ENCODE results near the gene ELFN1. TPM values are rescaled to one million over a fixed set of nuclear protein-coding genes. Genes with fewer than 3 reads are reported as not detected.

The ELFN1 gene
- total and polyA plus RNA-seq, 7 experiments from 2014 or later, result 0.19 TPM; not detected in 6

DNA sequence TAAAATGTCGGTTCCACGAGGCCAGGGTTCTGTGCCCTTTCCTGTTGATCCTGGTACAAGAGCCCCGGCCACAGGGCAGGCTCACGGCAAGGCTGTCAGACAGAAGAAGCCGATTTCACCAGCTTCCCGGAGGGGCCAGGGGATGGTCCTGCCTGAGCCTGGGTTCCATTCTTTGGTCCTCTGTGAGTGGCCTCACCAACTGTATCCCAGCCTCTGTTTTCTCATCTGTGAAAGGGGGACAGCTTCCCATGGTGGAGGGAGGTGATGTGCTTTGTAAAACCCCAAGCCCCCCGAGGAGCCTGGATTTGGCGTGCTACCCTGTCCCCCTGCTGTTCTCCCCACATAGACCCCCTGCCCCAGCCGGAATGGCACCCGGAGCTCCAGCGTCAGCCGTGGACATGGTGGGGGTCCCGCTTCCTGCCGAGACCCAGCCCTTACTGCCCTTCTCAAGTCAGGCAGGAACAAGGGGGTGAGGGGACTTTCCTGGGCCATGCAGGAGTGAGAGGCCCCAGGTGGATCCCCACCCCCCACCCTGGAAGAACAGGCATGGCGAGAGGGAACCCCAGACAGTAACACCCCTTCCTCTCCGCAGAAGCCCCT, 28.3 kb upstream of the ELFN1 start:
- Histone ChIP-seq H3K27ac (ENCODE audit: low read depth, low read length) (no peak overlapping the region), H3K4me1 (ENCODE audit: control insufficient read depth in 2 of 2, insufficient read depth in 2 of 2, low read length in 2 of 2) (no peaks in the 10 kb centered on the region), H3K36me3 (ENCODE audit: control insufficient read depth in 2 of 3, insufficient read depth in 3 of 3, low read length in 3 of 3) (no peaks in the 10 kb centered on the region), H3K4me3 (ENCODE audit: low read length) (no peak overlapping the region), H3K9me3 (ENCODE audit: control insufficient read depth in 2 of 3, low read length in 3 of 3) (peaks cover 0 to 11% (median 0%) of the 10 kb centered on the region in 3 experiments), H3K27me3 (ENCODE audit: control insufficient read depth in 2 of 2, insufficient read depth in 2 of 2, low read length in 2 of 2) (no peaks in the 10 kb centered on the region)
- Mint-ChIP-seq H3K9me3 (peaks cover 0 to 11% (median 4%) of the 10 kb centered on the region in 11 donors), H3K27me3 (peaks cover 0 to 12% (median 10%) of the 10 kb centered on the region in 5 donors), H3K4me3 (no peak overlapping the region), H3K36me3 (peaks cover 0 to 4% (median 0%) of the 10 kb centered on the region in 5 donors), H3K4me1 (no peaks in the 10 kb centered on the region), H3K27ac (no peak overlapping the region)
- POLR2A ChIA-PET, result no interaction called here
- DNase-seq, result no peak
- intact Hi-C loops (cut with micrococcal nuclease), result no loop called here
- ATAC-seq, result no peak
- CTCF ChIA-PET, result no interaction called here

- peaks cover 0 to 5% (median 1%) of the 10 kb centered on the region in 11 donors for H3K9me3 Mint-ChIP-seq
- no peaks in the 10 kb centered on the region for H3K4me1 Mint-ChIP-seq
Observed at GRCh38 chr7:1642291-1642731, 27.8 kb upstream of the ELFN1 start.

GRCh38 chr7:1643270-1644092, 26.6 kb upstream of the ELFN1 start:
- Mint-ChIP-seq H3K27me3 (peaks cover 0 to 12% (median 7%) of the 10 kb centered on the region in 5 donors), H3K4me1 (no peaks in the 10 kb centered on the region), H3K27ac (no peak overlapping the region), H3K4me3 (no peak overlapping the region), H3K9me3 (peaks cover 0 to 2% (median 0%) of the 10 kb centered on the region in 11 donors), H3K36me3 (no peaks in the 10 kb centered on the region)
- POLR2A ChIA-PET, result no interaction called here
- Histone ChIP-seq H3K4me1 (ENCODE audit: control insufficient read depth in 2 of 2, insufficient read depth in 2 of 2, low read length in 2 of 2) (no peaks in the 10 kb centered on the region), H3K9me3 (ENCODE audit: control insufficient read depth in 2 of 3, low read length in 3 of 3) (no peaks in the 10 kb centered on the region), H3K27ac (ENCODE audit: low read depth, low read length) (no peak overlapping the region), H3K4me3 (ENCODE audit: low read length) (no peak overlapping the region), H3K27me3 (ENCODE audit: control insufficient read depth in 2 of 2, insufficient read depth in 2 of 2, low read length in 2 of 2) (no peaks in the 10 kb centered on the region), H3K36me3 (ENCODE audit: control insufficient read depth in 2 of 3, insufficient read depth in 3 of 3, low read length in 3 of 3) (no peaks in the 10 kb centered on the region)
- CTCF ChIA-PET, result no interaction called here
- DNase-seq, result no peak
- intact Hi-C loops (cut with micrococcal nuclease), result no loop called here
- no peak for ATAC-seq

More at GRCh38 chr7:1642291-1642731, 27.8 kb upstream of the ELFN1 start:
- H3K36me3 ChIP-seq (ENCODE audit: control insufficient read depth in 2 of 3, insufficient read depth in 3 of 3, low read length in 3 of 3), result no peaks in the 10 kb centered on the region
- Mint-ChIP-seq H3K27me3 (peaks cover 0 to 12% (median 7%) of the 10 kb centered on the region in 5 donors), H3K36me3 (peaks cover 0 to under 1% (median 0%) of the 10 kb centered on the region in 5 donors), H3K27ac (no peak overlapping the region), H3K4me3 (no peak overlapping the region)
- no peak for DNase-seq
- no peak overlapping the region for H3K27ac ChIP-seq (ENCODE audit: low read depth, low read length)
- no peak for ATAC-seq
- peaks cover 0 to 6% (median 0%) of the 10 kb centered on the region in 3 experiments for H3K9me3 ChIP-seq (ENCODE audit: control insufficient read depth in 2 of 3, low read length in 3 of 3)
- H3K27me3 ChIP-seq (ENCODE audit: control insufficient read depth in 2 of 2, insufficient read depth in 2 of 2, low read length in 2 of 2), result no peaks in the 10 kb centered on the region
- intact Hi-C loops (cut with micrococcal nuclease), result no loop called here
- no peaks in the 10 kb centered on the region for H3K4me1 ChIP-seq (ENCODE audit: control insufficient read depth in 2 of 2, insufficient read depth in 2 of 2, low read length in 2 of 2)
- CTCF ChIA-PET, result no interaction called here
- POLR2A ChIA-PET, result no interaction called here
- H3K4me3 ChIP-seq (ENCODE audit: low read length), result no peak overlapping the region

DNA sequence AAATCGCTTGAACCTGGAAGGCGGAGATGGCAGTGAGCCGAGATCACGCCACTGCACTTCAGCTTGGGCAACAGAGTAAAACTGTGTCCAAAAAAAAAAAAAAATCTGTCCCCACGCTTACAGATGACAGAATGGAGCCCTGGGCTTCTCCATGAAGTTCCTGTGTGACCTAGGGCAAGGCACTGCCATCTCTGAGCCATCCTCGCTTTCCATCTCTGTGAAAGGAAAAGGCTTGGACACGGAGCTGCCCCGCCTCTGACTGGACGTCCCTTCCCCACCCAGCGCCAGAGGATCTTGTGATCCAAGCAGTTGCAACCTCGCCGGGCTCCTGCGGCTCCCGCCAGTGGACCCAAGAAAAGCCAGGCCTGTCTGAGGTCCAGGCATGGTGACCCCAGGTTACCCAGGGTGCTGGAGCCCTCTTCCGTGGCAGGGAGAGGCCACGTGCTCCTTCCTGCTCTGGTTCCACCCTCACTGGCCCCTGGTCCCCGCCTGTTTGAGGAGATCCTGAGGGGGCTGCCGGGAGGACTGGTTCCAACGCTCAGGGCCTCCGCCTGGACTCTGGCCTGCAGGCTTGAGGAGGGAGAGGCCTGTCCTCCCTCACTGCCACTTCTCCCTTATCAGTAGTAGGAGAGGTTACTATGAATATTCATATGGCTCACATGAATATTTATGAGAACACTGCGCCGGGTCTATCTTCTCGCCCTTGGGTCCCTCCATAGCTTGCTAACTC, 25.6 kb upstream of the ELFN1 start:
- no peak overlapping the region for H3K4me3 Mint-ChIP-seq
- ATAC-seq, result no peak
- Histone ChIP-seq H3K36me3 (ENCODE audit: control insufficient read depth in 2 of 3, insufficient read depth in 3 of 3, low read length in 3 of 3) (no peaks in the 10 kb centered on the region), H3K4me1 (ENCODE audit: control insufficient read depth in 2 of 2, insufficient read depth in 2 of 2, low read length in 2 of 2) (no peaks in the 10 kb centered on the region), H3K4me3 (ENCODE audit: low read length) (no peak overlapping the region), H3K9me3 (ENCODE audit: control insufficient read depth in 2 of 3, low read length in 3 of 3) (no peaks in the 10 kb centered on the region), H3K27me3 (ENCODE audit: control insufficient read depth in 2 of 2, insufficient read depth in 2 of 2, low read length in 2 of 2) (no peaks in the 10 kb centered on the region), H3K27ac (ENCODE audit: low read depth, low read length) (no peak overlapping the region)
- H3K27ac Mint-ChIP-seq, result no peak overlapping the region
- ChIA-PET POLR2A (no interaction called here), CTCF (no interaction called here)
- peaks cover 0 to 2% (median 0%) of the 10 kb centered on the region in 11 donors for H3K9me3 Mint-ChIP-seq
- no peaks in the 10 kb centered on the region for H3K36me3 Mint-ChIP-seq
- no peak for DNase-seq
- H3K27me3 Mint-ChIP-seq, result peaks cover 0 to 22% (median 11%) of the 10 kb centered on the region in 5 donors
- H3K4me1 Mint-ChIP-seq, result no peaks in the 10 kb centered on the region
- intact Hi-C loops (cut with micrococcal nuclease), result no loop called here

DNA sequence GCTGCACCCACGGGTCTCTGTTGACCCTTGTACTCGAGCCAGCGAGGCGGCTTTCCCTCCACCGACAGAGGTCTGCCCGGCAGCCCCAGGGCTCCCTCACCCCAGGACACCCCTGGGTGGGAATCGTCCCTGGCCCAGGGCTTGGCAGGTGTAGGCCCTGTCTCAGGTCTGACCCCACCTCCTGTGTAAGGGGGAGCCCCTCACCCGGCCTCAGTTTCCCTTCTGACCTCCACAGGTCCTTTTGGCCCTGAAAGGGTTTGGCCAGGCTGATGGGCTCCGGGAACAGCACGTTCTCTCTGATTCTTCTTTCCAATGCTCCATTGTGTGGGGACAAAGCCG, 25.0 kb upstream of the ELFN1 start:
- H3K9me3 Mint-ChIP-seq, result peaks cover 0 to 2% (median 0%) of the 10 kb centered on the region in 11 donors
- Histone ChIP-seq H3K4me3 (ENCODE audit: low read length) (no peak overlapping the region), H3K27ac (ENCODE audit: low read depth, low read length) (no peak overlapping the region), H3K9me3 (ENCODE audit: control insufficient read depth in 2 of 3, low read length in 3 of 3) (no peaks in the 10 kb centered on the region), H3K27me3 (ENCODE audit: control insufficient read depth in 2 of 2, insufficient read depth in 2 of 2, low read length in 2 of 2) (no peaks in the 10 kb centered on the region), H3K36me3 (ENCODE audit: control insufficient read depth in 2 of 3, insufficient read depth in 3 of 3, low read length in 3 of 3) (no peaks in the 10 kb centered on the region), H3K4me1 (ENCODE audit: control insufficient read depth in 2 of 2, insufficient read depth in 2 of 2, low read length in 2 of 2) (no peaks in the 10 kb centered on the region)
- ChIA-PET CTCF (no interaction called here), POLR2A (no interaction called here)
- intact Hi-C loops (cut with micrococcal nuclease), result no loop called here
- ATAC-seq (no peak), DNase-seq (no peak)
- H3K4me1 Mint-ChIP-seq, result no peaks in the 10 kb centered on the region
- no peak overlapping the region for H3K4me3 Mint-ChIP-seq
- H3K27ac Mint-ChIP-seq, result no peak overlapping the region
- peaks cover 0 to 27% (median 11%) of the 10 kb centered on the region in 5 donors for H3K27me3 Mint-ChIP-seq
- no peaks in the 10 kb centered on the region for H3K36me3 Mint-ChIP-seq

DNA sequence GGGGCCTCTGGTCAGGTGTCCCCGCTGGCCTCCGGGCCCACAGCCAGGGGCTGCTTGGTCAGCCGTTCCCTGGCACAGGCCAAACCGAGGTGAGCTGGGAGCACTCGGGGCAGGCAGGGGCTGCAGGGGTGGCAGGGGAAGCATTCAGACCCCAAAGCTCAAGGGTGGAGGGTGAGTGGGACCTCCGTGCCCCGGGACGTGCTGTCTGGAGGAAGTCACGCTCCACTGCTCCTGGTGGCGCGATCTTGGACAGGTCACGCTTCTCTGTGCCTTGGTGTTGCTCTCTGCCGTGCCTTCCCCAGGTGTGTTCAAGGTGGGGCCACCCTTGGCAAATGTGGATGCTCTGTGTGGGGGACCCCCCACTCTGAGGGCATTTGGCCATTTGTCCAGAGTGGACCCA, 24.6 kb upstream of the ELFN1 start:
- Histone ChIP-seq H3K9me3 (ENCODE audit: control insufficient read depth in 2 of 3, low read length in 3 of 3) (no peaks in the 10 kb centered on the region), H3K4me1 (ENCODE audit: control insufficient read depth in 2 of 2, insufficient read depth in 2 of 2, low read length in 2 of 2) (no peaks in the 10 kb centered on the region), H3K27me3 (ENCODE audit: control insufficient read depth in 2 of 2, insufficient read depth in 2 of 2, low read length in 2 of 2) (no peaks in the 10 kb centered on the region), H3K36me3 (ENCODE audit: control insufficient read depth in 2 of 3, insufficient read depth in 3 of 3, low read length in 3 of 3) (no peaks in the 10 kb centered on the region), H3K4me3 (ENCODE audit: low read length) (no peak overlapping the region), H3K27ac (ENCODE audit: low read depth, low read length) (no peak overlapping the region)
- Mint-ChIP-seq H3K4me1 (no peaks in the 10 kb centered on the region), H3K36me3 (no peaks in the 10 kb centered on the region), H3K27me3 (peaks cover 0 to 28% (median 11%) of the 10 kb centered on the region in 5 donors), H3K4me3 (no peak overlapping the region), H3K27ac (no peak overlapping the region), H3K9me3 (peaks cover 0 to 2% (median 0%) of the 10 kb centered on the region in 11 donors)
- ATAC-seq, result no peak
- POLR2A ChIA-PET, result no interaction called here
- DNase-seq, result no peak
- CTCF ChIA-PET, result no interaction called here
- intact Hi-C loops (cut with micrococcal nuclease), result no loop called here

All from naive thymus-derived CD4-positive, alpha-beta T cell (primary cell).